ENCODE results near the gene NAPA.

DNA sequence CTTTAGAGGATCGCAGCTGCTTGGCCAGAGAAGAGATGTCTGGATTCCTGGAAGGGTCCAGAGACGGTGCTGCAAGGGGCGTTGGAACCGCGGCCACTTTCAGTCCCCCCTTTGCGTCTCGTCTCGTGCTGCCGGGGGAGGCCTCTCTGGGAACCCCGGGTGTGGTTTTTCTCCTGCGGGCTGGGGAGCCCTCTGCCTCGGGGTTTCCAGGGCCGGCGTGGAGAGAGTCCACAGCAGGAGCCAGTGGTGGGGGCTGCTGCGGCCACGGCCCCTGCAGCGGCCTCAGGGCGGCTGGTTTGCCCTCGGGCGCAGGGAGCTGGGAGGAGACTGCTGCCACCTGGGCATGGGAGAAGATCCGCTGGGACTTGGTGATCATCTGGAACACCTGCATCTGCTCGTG lies 29.6 kb upstream of the NAPA start:
- TF ChIP-seq EZH2 (IDR thresholded peaks at IDR 0.05; ENCODE audit: borderline replicate concordance, low read length) = no peak
- TF ChIP-seq, protein P1, sequence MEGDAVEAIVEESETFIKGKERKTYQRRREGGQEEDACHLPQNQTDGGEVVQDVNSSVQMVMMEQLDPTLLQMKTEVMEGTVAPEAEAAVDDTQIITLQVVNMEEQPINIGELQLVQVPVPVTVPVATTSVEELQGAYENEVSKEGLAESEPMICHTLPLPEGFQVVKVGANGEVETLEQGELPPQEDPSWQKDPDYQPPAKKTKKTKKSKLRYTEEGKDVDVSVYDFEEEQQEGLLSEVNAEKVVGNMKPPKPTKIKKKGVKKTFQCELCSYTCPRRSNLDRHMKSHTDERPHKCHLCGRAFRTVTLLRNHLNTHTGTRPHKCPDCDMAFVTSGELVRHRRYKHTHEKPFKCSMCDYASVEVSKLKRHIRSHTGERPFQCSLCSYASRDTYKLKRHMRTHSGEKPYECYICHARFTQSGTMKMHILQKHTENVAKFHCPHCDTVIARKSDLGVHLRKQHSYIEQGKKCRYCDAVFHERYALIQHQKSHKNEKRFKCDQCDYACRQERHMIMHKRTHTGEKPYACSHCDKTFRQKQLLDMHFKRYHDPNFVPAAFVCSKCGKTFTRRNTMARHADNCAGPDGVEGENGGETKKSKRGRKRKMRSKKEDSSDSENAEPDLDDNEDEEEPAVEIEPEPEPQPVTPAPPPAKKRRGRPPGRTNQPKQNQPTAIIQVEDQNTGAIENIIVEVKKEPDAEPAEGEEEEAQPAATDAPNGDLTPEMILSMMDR (IDR thresholded peaks at IDR 0.05; ENCODE audit: low read length) = no peak
